Measurements from ENCODE around the gene PSENEN.
"Not testable (repeated sequence)": the region's sequence is repeated elsewhere in the genome, so short reads cannot be mapped to it uniquely, and the experiment has no call there.

The PSENEN gene

DNA sequence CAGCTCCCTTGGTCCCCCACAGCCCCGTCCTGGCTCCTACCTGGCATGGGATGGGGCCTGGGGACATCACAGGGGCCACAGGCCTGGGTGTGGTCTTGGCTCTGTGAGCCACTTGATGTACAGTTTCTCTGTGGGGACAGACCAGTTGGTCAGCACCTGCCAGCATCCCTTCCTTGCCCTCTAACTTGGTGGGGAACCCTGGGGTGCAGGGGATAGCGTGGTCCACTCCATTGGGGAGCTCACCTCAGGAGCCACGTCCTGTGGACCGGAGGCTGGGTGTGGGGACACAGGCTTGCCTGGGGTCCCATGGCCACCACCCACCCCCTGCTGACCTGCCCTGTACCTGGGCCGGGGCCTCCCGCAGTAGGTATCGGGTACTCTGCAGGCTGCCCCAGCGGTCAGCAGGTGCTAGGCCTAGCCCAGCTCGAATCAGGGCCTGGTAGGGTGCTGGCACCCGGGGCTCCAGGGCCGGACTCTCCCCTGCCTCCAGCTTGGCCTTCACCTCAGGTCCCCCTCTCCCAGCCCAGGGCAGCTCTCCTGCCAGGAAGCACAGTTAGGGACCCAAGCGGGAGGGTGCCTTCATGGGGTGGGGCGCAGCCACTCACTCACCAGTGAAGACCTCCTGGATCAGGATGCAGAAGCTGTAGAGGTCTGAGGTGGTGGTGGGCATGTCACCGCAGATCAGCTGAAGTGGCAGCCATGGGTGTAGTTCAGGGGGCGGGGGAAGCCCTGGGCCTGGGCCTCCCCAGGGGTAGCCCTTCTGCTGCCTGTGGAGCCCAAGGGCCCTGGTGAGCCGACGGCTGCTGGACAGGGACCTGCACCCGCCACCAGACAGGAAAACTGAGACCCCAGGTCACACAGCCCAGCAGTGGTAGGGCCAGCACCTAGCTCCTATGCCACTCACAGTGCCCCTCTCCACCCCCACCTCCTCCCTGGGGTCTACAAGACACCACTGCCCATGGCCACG, 44.8 kb downstream of the PSENEN start:
- no peak for DNase-seq

DNA sequence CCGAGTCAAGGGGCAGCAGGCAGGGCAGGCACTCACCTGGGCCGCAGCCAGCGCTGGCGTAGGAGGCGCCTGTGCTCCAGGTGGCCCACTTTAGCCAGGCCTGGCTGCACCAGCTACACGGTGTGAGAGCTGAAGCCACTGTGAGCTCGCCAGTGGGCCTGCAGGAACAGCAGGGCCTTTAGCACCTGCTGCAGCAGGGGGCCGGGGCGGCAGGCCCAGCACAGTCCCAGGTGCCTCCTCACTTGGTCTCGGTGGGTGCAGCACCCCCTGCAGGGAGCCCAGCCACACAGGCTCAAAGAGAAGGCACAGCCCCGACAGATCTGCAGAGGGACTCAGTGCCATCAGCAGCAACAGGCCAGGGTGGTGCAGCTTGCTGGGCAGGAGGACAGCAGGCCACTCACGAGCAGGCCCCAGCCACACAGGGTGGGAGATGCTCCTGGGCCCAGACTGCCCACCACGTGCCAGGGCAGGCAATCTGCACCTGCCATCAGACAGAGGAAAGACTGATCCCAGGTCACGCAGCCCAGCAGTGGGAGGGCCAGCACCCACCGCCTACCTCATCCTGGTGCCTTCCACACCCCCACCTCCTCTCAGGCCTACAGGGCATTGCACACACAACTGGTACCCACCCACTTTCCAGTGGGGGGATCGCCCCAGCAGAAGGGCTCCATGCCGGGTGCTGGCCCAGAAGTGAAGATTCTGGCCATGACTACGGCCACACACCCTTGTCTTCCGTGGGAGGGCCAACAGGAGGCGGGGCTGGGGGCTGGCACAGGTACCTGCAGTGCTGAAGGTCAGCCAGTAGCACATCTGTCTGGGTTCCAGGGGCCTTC, 45.7 kb downstream of the PSENEN start:
- no peak for DNase-seq

DNA sequence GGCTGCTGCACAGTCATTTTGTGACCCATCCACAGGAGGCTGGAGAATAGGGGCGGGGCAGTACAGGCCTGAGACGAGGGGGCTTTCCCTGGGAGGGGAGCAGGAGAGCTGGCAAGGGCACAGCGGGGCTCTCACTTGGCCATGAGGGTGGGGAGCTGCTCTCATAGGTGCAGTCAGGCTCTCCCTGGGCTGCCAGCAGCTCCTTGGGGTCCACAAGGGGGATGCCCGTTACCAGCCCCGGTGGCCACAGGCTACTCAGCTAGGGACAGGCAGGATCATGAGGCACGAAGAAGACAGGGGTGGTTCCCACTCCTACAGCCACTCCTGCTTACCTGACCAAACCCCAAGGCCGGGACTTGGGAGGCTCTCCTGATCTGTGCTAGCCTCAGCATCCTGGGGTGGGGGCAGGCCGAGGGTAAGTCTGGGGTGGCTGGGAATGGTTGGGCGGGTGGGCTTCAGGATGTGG, 46.4 kb downstream of the PSENEN start:
- DNase-seq = no peak

DNA sequence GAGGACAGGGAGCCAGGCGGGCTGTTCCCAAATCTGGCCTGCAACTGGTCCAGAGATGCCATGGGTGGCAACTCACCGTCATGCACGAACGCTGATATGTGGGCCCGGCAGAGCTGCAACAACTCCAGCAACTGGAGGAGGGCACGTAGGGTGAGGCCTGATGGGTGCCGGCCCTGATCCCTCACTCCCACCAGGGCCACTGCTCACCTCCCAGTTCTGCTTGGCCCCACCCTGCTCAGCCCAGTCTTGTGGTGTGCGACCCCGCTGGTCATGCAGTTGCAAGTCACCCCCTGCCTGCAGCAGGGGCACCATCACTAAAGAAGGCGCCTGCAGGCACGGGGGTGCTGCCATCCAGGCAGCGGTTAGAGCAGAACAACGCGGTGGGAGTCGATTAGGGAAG, 46.9 kb downstream of the PSENEN start:
- no peak for DNase-seq

DNA sequence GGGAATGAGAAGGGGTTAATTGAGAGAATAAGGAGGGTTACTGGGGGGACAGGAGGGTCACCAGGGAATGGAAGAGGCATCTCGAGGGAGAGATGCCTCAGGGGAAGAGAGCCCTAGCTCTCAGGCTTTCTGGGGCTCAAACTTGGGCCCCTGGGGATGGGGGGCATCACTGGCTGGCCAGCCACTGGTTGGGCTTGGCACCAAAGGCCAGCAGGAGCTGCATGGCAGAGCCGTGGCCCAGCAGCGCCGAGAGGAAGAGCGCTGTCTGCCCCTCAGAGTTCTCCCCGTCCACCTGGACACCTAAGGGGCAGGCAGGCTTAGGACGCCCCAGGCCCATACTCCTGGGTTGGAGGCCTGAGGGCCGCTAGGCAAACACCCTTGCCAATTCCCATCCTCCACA, 47.4 kb downstream of the PSENEN start:
- no peak for DNase-seq

DNA sequence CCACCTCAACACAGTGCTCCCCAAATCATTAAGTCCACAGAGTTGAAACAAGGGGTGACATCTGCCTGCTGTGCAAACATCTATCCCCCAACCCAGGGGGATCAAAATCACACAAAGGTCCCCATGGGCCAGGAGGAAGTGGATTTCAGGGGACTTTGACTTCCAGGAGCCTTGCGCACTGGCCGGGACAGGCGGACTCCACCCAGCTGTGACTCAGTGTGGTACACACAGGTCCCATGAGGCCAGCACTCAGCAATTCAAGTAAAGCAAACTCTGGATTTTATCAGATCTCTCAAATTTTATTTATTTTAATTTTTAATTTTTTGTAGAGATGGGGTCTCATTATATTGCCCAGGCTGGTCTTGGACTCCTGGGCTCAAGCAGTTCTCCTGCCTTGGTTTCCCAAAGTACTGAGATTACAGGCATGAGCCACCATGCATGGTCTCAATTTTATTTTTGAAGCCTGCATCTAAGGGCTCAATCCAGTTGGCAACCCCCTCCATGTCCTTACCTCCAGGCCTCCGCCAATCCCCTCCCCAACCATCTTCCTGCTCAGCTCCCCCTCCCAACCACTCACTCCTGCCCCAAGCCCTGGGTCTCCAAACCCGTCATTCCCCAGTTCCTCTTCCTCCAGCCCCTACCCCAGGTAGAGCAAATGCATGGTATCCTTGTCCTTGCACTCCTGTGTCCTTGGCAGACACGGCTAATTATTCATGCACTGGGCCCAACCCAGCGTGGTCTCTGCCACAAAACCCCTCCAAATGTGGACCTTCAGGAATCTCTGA, 48.1 kb downstream of the PSENEN start:
- DNase-seq = no peak

DNA sequence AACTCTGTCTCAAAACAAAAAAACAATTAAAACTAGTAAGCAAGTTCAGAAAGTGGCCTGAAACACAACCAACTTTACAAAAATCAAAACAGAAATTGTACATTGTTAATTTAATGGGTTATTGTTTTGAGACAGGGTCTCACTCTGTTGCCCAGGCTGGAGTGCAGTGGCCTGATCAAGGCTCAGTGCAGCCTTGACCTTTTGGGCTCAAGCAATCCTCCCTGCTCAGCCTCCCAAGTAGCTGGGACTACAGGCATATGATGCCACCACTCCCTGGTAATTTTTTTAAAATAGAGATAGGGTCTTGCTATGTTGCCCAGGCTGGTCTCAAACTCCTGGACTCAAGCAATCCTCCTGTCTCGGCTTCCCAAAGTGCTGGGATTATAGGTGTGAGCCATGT, 50.1 kb downstream of the PSENEN start:
- not testable (repeated sequence) for DNase-seq

Measured in NCI-H187 (cell line).